Astrocyte of the hippocampus (primary cell): ENCODE data around the gene PLPPR1.

Experiments
- DNase-seq: peaks from one replicate; pipeline ENCODE4 v3.0.0; 2011; ENCODE audit warnings: low read depth, low spot score

Gene PLPPR1

GRCh38 chr9:101047848-101048397, 19.4 kb downstream of the PLPPR1 start:
- peak; percentile 60 for DNase-seq

DNA sequence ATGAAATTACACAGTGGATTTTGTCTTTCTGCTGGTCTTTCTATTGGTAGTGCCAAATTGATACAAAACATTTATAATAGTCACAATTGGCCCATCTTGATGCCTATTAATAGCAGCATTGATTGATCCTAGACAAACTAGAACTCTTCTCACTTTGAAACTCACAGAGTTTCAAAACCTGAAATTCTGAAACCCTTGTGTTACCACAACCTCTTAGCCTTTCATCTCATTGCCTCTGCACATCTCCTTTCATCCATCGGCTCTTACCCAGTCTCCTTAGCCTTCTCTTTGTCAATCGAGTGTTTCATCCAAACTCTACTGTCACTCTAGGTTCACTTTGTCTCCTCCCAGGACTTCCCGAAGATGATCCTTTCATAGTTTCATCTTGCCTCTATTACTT, 22.1 kb downstream of the PLPPR1 start:
- DNase-seq = no peak

DNA sequence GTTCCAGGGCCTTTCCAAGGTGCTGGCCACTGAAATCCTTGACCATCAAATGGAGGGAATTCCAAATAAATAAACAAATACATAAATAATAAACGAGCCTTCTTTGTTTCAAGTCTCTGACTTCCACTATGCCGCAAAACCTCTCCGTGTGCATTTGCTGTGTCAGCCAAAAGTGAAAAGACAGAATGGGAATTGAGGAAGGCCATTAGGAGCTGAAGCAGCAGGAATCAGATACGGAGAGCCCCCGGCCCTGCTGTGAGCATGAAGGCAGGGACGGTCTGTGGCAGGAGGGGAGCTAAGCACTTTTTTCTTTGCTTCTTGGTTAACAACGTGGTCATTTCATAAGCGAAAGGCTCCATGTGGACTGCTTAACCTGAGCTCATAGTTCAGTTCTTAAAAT, 26.1 kb downstream of the PLPPR1 start:
- DNase-seq = no peak

DNA sequence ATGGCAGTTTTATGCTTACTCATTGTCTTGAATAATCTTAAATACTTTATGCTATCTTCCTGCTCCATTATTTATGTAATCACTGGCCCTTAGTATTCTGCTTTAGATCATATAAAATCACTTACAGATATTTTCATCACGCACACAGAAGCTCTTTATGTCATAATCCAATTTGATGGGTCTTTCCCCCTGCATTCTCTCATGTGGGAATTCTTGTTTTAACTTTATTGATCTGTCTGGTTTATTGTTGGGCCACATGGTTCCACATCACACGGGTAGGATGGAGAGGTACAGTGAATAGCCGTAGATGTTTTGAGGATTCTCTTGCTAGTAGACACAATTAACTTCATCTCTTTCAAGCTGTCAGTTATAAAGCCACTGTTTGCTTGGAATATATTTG, 27.0 kb downstream of the PLPPR1 start:
- DNase-seq = no peak

DNA sequence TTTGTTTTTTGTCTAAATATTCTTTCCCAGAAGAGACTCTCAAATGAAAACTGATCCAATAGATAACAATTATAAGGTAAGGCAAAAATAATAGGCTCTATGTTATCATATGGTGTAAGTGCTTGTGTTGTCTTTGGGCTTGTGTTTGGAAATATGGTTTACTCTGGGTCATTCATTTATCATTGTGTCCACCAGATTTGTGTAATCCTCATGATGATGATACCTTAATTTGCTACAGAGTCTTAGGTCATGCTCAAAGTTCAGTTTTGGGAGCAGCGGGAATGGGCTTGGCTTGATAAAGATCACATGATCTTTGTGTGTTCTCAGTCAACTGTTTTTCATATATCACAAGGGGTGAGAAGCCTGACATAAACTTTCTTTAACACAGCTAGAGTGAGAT, 34.2 kb downstream of the PLPPR1 start:
- no peak for DNase-seq

DNA sequence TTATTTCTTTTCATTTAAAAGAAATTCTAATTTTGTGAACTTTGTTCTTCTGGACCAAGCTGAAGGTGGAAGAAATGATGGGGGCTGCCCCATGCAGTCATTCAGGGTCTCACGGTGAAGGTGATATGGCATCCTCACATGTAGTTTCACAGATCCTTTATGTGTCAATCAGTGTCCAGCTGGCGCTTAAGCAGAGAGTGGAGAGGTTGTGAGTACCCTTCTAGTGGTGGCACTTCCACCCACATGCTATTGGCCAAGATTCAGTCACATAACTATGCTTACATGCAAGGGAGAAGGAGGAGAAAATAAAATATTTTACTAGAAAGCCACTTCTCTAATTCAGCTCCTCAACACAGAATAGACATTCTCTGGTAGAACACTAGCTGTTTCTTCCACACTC, 34.7 kb downstream of the PLPPR1 start:
- DNase-seq = no peak

- no peak for DNase-seq
These were observed 35.7 kb downstream of the PLPPR1 start for GRCh38 chr9:101064206-101064605.

DNA sequence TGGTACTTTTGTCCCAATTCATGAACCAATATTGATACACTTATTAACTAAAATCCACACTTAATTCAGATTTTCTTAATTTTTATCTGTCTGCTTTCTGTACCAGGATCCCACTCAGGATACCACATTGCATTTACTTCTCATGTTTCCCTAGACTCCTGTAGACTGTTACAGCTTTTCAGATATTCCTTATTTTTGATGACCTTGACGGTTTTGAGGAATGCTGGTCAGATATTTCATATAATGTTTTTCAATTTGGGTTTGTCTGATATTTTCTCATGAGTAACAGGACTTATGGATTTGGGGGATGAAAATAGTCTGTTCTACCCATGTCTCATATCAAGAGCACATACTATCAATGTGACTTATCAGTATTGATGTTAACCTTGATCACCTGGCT, 37.4 kb downstream of the PLPPR1 start:
- no peak for DNase-seq

DNA sequence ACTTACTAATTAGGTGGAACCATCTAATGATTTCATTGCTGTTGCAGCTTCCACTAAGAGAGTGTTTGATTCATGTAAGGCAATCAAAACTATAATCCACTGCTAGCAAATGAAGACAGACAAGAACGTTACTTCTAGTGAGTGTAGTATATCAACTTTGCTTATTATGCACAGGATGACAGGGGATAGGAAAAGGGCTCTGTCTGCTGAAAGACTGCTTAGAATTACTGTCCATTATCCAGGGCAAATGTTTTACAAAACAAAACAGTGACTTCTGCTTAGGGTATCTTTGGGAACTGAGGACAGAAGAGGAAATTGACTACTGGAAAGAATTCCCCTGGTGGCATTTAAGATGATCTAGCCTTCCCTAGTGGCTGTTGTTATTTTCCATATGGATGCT, 40.2 kb downstream of the PLPPR1 start:
- DNase-seq = no peak

DNA sequence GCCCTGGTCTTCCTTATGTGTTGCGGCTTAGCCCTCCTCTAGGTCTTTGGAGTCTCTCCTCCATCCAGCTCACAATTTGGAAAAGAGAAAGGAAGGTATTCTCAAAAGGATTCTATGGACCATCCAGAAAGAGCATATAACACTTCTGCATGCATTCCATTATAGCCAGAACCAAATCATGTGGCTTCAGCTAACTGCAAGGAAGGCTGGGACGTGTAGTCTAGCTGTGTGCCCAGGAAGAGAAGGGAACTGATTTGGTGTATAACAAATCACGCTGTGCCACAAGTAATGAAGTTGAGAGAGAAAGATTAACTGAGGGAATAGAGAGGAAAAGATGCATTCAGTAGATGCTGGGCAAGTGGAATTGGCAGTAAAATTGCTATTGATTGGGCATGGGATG, 43.7 kb downstream of the PLPPR1 start:
- DNase-seq = no peak

GRCh38 chr9:101073122-101073521, 44.6 kb downstream of the PLPPR1 start:
- no peak for DNase-seq

DNA sequence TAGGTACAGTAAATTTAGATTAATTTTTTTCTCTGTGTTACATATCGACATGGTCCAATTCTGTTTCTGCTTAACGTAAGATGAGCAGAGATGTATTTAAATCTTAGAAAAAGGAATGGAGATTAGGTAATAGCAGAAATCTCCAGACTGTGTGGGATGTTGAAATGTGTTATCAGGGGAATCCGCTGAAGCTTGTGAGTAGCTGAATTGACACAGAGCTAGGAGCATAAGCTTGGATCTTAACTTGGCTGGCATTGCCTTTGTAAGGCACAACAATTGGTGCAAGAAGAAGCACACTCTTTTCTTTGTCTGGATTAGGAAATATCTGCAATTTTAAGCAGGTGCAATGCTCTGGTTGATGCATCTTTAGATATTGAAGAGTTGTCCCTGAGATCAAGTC, 53.1 kb downstream of the PLPPR1 start:
- no peak for DNase-seq

DNA sequence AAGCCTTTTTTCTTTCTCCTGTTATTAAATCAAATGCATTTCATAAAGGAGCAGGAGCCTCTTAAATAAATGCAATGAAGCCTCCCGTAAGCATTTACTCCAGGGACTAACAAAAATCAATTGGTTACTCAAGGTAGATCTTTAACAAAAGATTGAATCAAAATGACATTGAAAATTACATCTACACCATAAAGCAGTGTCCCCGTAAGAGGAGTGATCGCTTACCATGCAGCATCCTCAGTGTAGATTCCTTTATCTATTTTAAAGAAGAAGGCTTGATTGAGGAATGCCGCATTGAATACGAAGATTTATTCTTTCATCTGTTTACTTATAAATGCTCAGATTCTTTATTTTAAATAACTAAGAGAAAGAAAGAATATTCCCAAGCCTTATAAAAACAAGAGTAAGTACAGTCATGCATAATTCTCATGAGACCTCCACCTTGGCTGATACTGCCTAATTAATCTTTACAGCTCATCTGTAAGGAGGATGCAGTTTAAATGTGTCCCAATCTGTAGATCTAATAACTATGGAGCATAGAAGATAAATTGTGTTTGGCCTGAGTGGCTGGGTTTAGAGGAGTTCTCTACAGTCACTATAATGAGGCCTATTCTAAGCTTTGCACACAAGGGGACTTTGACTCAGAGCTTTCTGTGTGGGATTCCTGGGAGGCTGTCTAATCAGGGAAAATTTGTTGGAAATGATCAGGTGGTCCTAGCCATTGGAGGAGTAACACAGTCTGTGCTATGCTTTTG, 55.1 kb downstream of the PLPPR1 start:
- no peak for DNase-seq

DNA sequence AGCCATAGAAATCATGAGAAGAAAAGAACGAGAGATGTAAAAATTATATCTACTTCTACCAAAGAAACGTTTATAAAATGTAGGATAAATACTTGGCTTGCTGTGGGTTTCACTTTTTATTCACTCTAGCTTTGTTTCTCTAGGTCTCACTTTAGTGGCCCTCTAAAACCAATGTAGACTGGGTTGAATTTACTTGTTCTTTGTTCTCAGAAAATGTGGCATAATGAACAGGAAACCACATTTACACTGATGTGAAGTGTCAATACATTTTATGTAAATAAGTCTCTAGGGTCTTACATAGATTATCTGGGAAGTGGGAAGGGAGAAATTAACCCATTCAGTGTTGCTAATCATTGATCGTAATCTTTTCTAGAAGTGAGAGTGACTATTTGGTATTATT, 58.9 kb downstream of the PLPPR1 start:
- no peak for DNase-seq

GRCh38 chr9:101092922-101093321, 64.4 kb downstream of the PLPPR1 start:
- DNase-seq = no peak

GRCh38 chr9:101093620-101094019, 65.1 kb downstream of the PLPPR1 start:
- peak; percentile 85 for DNase-seq

GRCh38 chr9:101094686-101095085, 66.2 kb downstream of the PLPPR1 start:
- DNase-seq = no peak

- no peak for DNase-seq
These were observed 68.7 kb downstream of the PLPPR1 start for GRCh38 chr9:101097210-101097609.

DNA sequence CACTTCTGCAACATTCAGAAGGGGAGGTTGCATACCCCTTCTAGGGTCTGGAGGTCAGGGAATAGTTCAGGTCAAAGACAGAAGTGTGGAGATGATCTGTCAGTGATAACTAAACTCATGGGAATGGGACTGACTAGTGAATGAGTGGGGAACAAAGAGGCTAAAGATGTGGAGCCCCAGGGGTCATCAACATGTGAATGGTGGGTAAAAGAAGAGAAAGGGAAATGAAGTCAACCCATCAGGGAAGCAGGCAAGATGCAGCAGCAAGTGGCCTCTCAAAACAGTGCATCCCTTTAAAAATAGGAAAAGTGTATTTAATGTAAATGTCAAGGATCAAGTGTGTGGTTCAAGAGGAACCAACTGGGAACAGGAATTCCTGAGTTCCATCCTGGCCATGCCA, 69.9 kb downstream of the PLPPR1 start:
- no peak for DNase-seq

DNA sequence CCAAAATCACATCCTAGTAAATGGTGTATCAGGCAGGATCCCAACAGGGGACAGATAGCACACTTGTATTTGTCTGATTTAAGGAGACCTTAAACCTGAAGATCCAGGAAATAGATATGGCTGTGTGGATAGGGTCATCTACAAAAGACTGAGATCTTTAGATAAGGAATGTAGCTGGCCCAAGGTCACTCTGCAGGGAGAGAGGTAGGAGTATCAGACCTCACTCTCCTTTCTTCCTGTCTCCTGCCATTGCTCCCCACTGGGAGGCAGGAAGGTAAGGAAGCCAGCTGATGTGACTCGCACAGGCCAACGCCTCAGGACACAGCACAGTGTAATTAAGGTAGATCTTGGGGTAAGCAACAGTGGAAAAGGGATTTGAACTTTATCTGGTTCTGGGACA, 85.8 kb downstream of the PLPPR1 start:
- no peak for DNase-seq

GRCh38 chr9:101115102-101115501, 86.6 kb downstream of the PLPPR1 start:
- DNase-seq = peak; percentile 9

DNA sequence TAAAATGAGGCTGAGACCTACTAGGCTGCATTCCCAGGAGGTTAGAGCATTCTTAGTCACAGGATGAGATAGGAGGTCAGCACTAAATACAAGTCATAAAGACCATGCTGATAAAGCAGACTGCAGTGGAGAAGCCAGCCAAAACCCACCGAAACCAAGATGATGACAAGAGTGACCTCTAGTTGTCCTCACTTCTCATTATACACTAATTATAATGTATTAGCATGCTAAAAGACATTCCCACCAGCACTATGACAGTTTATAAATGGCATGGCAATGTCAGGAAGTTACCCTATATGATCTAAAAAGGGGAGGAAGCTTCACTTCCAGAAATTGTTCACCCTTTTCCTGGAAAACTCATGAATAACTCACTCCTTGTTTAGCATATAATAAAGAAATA, 88.6 kb downstream of the PLPPR1 start:
- DNase-seq = peak; percentile 6

GRCh38 chr9:101119206-101119819, 90.8 kb downstream of the PLPPR1 start:
- DNase-seq = peak; percentile 72
